H9 (cell line): Measurements from ENCODE around the gene ITGA4. TPM values are rescaled to one million over a fixed set of nuclear protein-coding genes. Genes with fewer than 3 reads are reported as not detected.

Experiments
- DNase-seq: peaks from one replicate; pipeline ENCODE4 v3.0.0-alpha.2; 2017
- H2AFZ ChIP-seq: one replicate; pipeline ENCODE4 v1.6.1; 2013; ENCODE audit warnings: mild to moderate bottlenecking, low read length, control low read depth, moderate library complexity
- H2AK5ac ChIP-seq: 2 replicates; pipeline ENCODE4 v1.6.1; 2013; ENCODE audit warnings: low read length, control low read depth, mixed read lengths; ENCODE audit not compliant: insufficient read length
- H2BK120ac ChIP-seq: one replicate; pipeline ENCODE4 v1.6.1; 2013; ENCODE audit warnings: low read depth, mild to moderate bottlenecking, low read length, control low read depth, inconsistent platforms; ENCODE audit not compliant: poor library complexity, severe bottlenecking
- H2BK12ac ChIP-seq: 2 replicates; pipeline ENCODE4 v1.6.1; 2013; ENCODE audit warnings: low read length, control low read depth, mixed read lengths, low read depth; ENCODE audit not compliant: insufficient read length
- H2BK15ac ChIP-seq: 2 replicates; pipeline ENCODE4 v1.6.1; 2013; ENCODE audit warnings: low read depth, low read length, control low read depth
- H2BK20ac ChIP-seq: one replicate; pipeline ENCODE4 v1.6.1; 2013; ENCODE audit warnings: low read depth, mild to moderate bottlenecking, low read length, control low read depth, inconsistent platforms; ENCODE audit not compliant: poor library complexity, severe bottlenecking
- H2BK5ac ChIP-seq: 2 replicates; pipeline ENCODE4 v1.6.1; 2013; ENCODE audit warnings: low read length, control low read depth, mixed read lengths; ENCODE audit not compliant: insufficient read length
- H3K14ac ChIP-seq: 2 replicates; pipeline ENCODE4 v1.6.1; 2013; ENCODE audit warnings: low read length, control low read depth; ENCODE audit not compliant: insufficient read depth
- H3K18ac ChIP-seq: 2 replicates; pipeline ENCODE4 v1.6.1; 2013; ENCODE audit warnings: low read depth, mild to moderate bottlenecking, mixed read lengths, low read length, control low read depth; ENCODE audit not compliant: insufficient read length
- H3K23ac ChIP-seq: 2 replicates; pipeline ENCODE4 v1.6.1; 2013; ENCODE audit warnings: low read length, control low read depth, mixed read lengths, low read depth; ENCODE audit not compliant: insufficient read length
- H3K23me2 ChIP-seq: 2 replicates; pipeline ENCODE4 v1.6.1; 2013; ENCODE audit warnings: low read depth, mild to moderate bottlenecking, mixed read lengths, low read length, control low read depth; ENCODE audit not compliant: insufficient read length, poor library complexity, severe bottlenecking
- H3K27ac ChIP-seq: 2 replicates; pipeline ENCODE4 v1.5.1; 2013; ENCODE audit warnings: low read length, control low read depth, mixed read lengths, low read depth; ENCODE audit not compliant: insufficient read length
- H3K27me3 ChIP-seq: 2 replicates; pipeline ENCODE4 v1.6.1; 2013; ENCODE audit warnings: low read length, control low read depth, inconsistent platforms; ENCODE audit not compliant: insufficient read depth
- H3K4ac ChIP-seq: 2 replicates; pipeline ENCODE4 v1.6.1; 2013; ENCODE audit warnings: low read depth, mild to moderate bottlenecking, control low read depth, inconsistent platforms, low read length, moderate library complexity
- H3K4me1 ChIP-seq: 2 replicates; pipeline ENCODE4 v1.6.1; 2013; ENCODE audit warnings: low read length, control low read depth, inconsistent platforms; ENCODE audit not compliant: insufficient read depth
- H3K4me2 ChIP-seq: 2 replicates; pipeline ENCODE4 v1.6.1; 2013; ENCODE audit warnings: low read length, control low read depth, mixed read lengths; ENCODE audit not compliant: insufficient read length, insufficient read depth
- H3K56ac ChIP-seq: 2 replicates; pipeline ENCODE4 v1.6.1; 2013; ENCODE audit warnings: low read depth, mild to moderate bottlenecking, mixed read lengths, low read length, control low read depth; ENCODE audit not compliant: insufficient read length
- H3K79me1 ChIP-seq: 2 replicates; pipeline ENCODE4 v1.6.1; 2013; ENCODE audit warnings: low read depth, mild to moderate bottlenecking, moderate library complexity, low read length, control low read depth, inconsistent platforms; ENCODE audit not compliant: insufficient read depth, poor library complexity, severe bottlenecking
- H3K79me2 ChIP-seq: 2 replicates; pipeline ENCODE4 v1.6.1; 2013; ENCODE audit warnings: low read length, control low read depth, inconsistent platforms; ENCODE audit not compliant: insufficient read depth
- H3K9ac ChIP-seq: 2 replicates; pipeline ENCODE4 v1.6.1; 2013; ENCODE audit warnings: low read length, control low read depth, mixed read lengths; ENCODE audit not compliant: insufficient read length; ENCODE audit errors: extremely low read depth
- H3K9me3 ChIP-seq: one replicate; pipeline ENCODE4 v1.6.1; 2013; ENCODE audit warnings: low read depth, low read length, inconsistent platforms; ENCODE audit not compliant: control insufficient read depth
- H3T11ph ChIP-seq: one replicate; pipeline ENCODE4 v1.6.1; 2013; ENCODE audit warnings: mild to moderate bottlenecking, low read length, control low read depth, inconsistent platforms
- H4K20me1 ChIP-seq: one replicate; pipeline ENCODE4 v1.6.1; 2013; ENCODE audit not compliant: control insufficient read depth, insufficient read length, insufficient read depth
- H4K5ac ChIP-seq: 2 replicates; pipeline ENCODE4 v1.6.1; 2013; ENCODE audit warnings: low read depth, mild to moderate bottlenecking, mixed read lengths, low read length, control low read depth; ENCODE audit not compliant: insufficient read length
- H4K8ac ChIP-seq: replicated peaks from 2 replicates; pipeline ENCODE4 v1.6.1; 2013; ENCODE audit warnings: low read length, control low read depth, mixed read lengths, low read depth; ENCODE audit not compliant: insufficient read length
- H4K91ac ChIP-seq: 2 replicates; pipeline ENCODE4 v1.6.1; 2013; ENCODE audit warnings: low read depth, mild to moderate bottlenecking, moderate library complexity, mixed read lengths, low read length, control low read depth; ENCODE audit not compliant: insufficient read length
- H3K27ac Mint-ChIP-seq, 3 experiments: 2 replicates in 2 of 3; 3 replicates in 1 of 3; pipeline ENCODE4 v1.8.0; 2020 to 2021; ENCODE audit warnings: mixed read lengths in 3 of 3, mild to moderate bottlenecking in 1 of 3, moderate library complexity in 1 of 3
- H3K27me3 Mint-ChIP-seq: 2 replicates; pipeline ENCODE4 v1.8.0; 2021; ENCODE audit warnings: low read depth, mild to moderate bottlenecking, moderate library complexity, mixed read lengths
- H3K36me3 Mint-ChIP-seq, 3 experiments: 2 replicates in 2 of 3; 3 replicates in 1 of 3; pipeline ENCODE4 v1.8.0; 2020 to 2021; ENCODE audit warnings: low read depth in 3 of 3, mixed read lengths in 3 of 3; ENCODE audit not compliant: insufficient read depth in 1 of 3
- H3K4me1 Mint-ChIP-seq, 2 experiments: 2 replicates each; pipeline ENCODE4 v1.8.0; 2020; ENCODE audit warnings: mixed read lengths in 2 of 2
- H3K4me3 Mint-ChIP-seq, 2 experiments: 2 replicates in 1 of 2; 3 replicates in 1 of 2; pipeline ENCODE4 v1.8.0; 2020 to 2021; ENCODE audit warnings: mild to moderate bottlenecking in 2 of 2, mixed read lengths in 2 of 2, moderate library complexity in 1 of 2
- H3K9me3 Mint-ChIP-seq, 2 experiments: 2 replicates in 1 of 2; 3 replicates in 1 of 2; pipeline ENCODE4 v1.8.0; 2020; ENCODE audit warnings: mild to moderate bottlenecking in 2 of 2, mixed read lengths in 2 of 2, moderate library complexity in 1 of 2
- WGBS: extraction: QIAGEN DNeasy Blood & Tissue Kit; methylation state at CpG from one replicate; pipeline ENCODE4 v1.1.7; 2013; ENCODE audit warnings: missing lambda C conversion rate, low lambda C conversion rate, mixed read lengths; ENCODE audit not compliant: insufficient read length; ENCODE audit errors: extremely low coverage; 5-methylcytosine and 5-hydroxymethylcytosine counted together
- total RNA-seq: library from RNA; stranded (reverse); gene quantifications from 2 replicates; pipeline ENCODE4 v1.2.1, GENCODE V29; 2021
- TF ChIP-seq, protein P1 (sequence below): fragments of 200-600 bp; sonication (generic); conservative IDR thresholded peaks from 3 replicates; pipeline ENCODE4 v1.8.0; 2021; ENCODE audit warnings: antibody characterized with exemption, mild to moderate bottlenecking

Gene ITGA4
- total RNA-seq, 1 experiment from 2014 or later: 1.3 TPM

DNA sequence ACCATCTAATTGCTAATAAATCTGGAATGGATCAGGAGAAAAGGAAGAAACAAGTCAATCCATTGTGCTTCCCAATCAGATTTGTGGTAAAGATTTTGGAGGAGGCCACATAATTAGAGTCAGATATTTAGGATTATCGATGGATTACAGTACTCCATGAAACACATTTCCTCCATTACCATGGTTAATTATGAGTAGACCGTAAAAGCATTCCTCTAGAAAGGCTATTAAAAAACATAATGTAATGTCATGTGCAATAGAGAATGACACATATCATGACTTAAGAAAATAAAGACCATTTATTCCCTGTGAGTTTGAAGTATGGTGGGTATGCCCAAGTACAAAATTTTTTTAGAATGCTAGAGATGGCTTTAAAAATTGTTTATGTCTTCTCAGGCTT, 96.1 kb downstream of the ITGA4 start:
- Histone ChIP-seq H3K9me3 (no peaks in the 10 kb centered on the region), H4K5ac (no peak overlapping the region), H2BK120ac (no peak overlapping the region), H2AFZ (no peak overlapping the region), H2BK5ac (no peak overlapping the region), H4K91ac (no peak overlapping the region), H3K9ac (no peak overlapping the region), H3K4me1 (peaks cover 2% of the 10 kb centered on the region; the same call in 1 of the 2 replicates), H3K56ac (no peak overlapping the region), H2BK20ac (no peak overlapping the region), H3K4me2 (no peak overlapping the region), H2AK5ac (no peak overlapping the region), H3K23ac (no peak overlapping the region), H3K14ac (no peak overlapping the region), H3K4ac (no peak overlapping the region), H3K79me1 (no peaks in the 10 kb centered on the region), H3K27me3 (no peaks in the 10 kb centered on the region), H4K8ac (no peak overlapping the region), H4K20me1 (no peaks in the 10 kb centered on the region), H3K79me2 (no peaks in the 10 kb centered on the region), H3K23me2 (no peaks in the 10 kb centered on the region), H3K18ac (no peak overlapping the region), H2BK15ac (no peak overlapping the region), H2BK12ac (no peak overlapping the region), H3K27ac (no peak overlapping the region), H3T11ph (no peak overlapping the region)
- Mint-ChIP-seq H3K9me3 (no peaks in the 10 kb centered on the region; a peak in 1 of 5 replicates), H3K36me3 (no peaks in the 10 kb centered on the region), H3K4me3 (no peak overlapping the region), H3K27me3 (no peaks in the 10 kb centered on the region), H3K4me1 (peaks cover 8 to 11% of the 10 kb centered on the region in 2 experiments), H3K27ac (no peak overlapping the region)
- no CpG with 5 or more reads among the region's 2 CpGs for WGBS
- DNase-seq: no peak
- TF ChIP-seq, protein P1, sequence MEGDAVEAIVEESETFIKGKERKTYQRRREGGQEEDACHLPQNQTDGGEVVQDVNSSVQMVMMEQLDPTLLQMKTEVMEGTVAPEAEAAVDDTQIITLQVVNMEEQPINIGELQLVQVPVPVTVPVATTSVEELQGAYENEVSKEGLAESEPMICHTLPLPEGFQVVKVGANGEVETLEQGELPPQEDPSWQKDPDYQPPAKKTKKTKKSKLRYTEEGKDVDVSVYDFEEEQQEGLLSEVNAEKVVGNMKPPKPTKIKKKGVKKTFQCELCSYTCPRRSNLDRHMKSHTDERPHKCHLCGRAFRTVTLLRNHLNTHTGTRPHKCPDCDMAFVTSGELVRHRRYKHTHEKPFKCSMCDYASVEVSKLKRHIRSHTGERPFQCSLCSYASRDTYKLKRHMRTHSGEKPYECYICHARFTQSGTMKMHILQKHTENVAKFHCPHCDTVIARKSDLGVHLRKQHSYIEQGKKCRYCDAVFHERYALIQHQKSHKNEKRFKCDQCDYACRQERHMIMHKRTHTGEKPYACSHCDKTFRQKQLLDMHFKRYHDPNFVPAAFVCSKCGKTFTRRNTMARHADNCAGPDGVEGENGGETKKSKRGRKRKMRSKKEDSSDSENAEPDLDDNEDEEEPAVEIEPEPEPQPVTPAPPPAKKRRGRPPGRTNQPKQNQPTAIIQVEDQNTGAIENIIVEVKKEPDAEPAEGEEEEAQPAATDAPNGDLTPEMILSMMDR: no peak
